ENCODE data around the gene TPSG1. TPM values are rescaled to one million over a fixed set of nuclear protein-coding genes. Genes with fewer than 3 reads are reported as not detected.

The TPSG1 gene
- total and polyA plus RNA-seq, 10 of the 15 experiments (the other 5 are each of a cell fraction or from before 2014, with no cell fraction given) = not detected

- intact Hi-C loops (cut with micrococcal nuclease; ENCODE audit: unreplicated experiment) (no loop called here), in situ Hi-C loops (cut with MboI) (no loop called here)
- H3K36me3 ChIP-seq (ENCODE audit: control insufficient read depth in 2 of 2, insufficient read depth in 2 of 2, low read length in 1 of 2) = no peaks in the 10 kb centered on the region
- ChIA-PET POLR2A (no interaction called here), RAD21 (ENCODE audit: unreplicated experiment) (no interaction called here), CTCF (no interaction called here), SMC1A (ENCODE audit: uncharacterized antibody, unreplicated experiment) (no interaction called here)
- WGBS (ENCODE audit: insufficient coverage, insufficient replicate concordance, low lambda C conversion rate, missing lambda C conversion rate) = 11% methylated on average over 35 of the region's 42 CpGs
- H3K79me2 ChIP-seq (ENCODE audit: control insufficient read depth, insufficient read depth, low read length) = no peaks in the 10 kb centered on the region
- BruUV-seq (replicated peaks) = no TSS peak
- no peak overlapping the region for H3K4me3 ChIP-seq
- no peaks in the 10 kb centered on the region for H4K20me1 ChIP-seq (ENCODE audit: control insufficient read depth, insufficient read depth)
- H3K4me1 ChIP-seq (ENCODE audit: control insufficient read depth, insufficient read depth, low read length) = no peaks in the 10 kb centered on the region
- no peak overlapping the region for H3K4me2 ChIP-seq (ENCODE audit: control insufficient read depth, insufficient read depth)
- H3K9ac ChIP-seq (ENCODE audit: control insufficient read depth, insufficient read depth, low read length) = no peak overlapping the region
- H3K27me3 ChIP-seq (replicated peaks in 1 of 2; ENCODE audit: control insufficient read depth in 2 of 2, insufficient read depth in 2 of 2, low read length in 1 of 2) = no peaks in the 10 kb centered on the region; a peak in 1 of 4 replicates
- H2AFZ ChIP-seq (ENCODE audit: control insufficient read depth, low read depth, low read length) = no peak overlapping the region
- DNase-seq (ENCODE audit: low read depth, low spot score) (no peak), FAIRE-seq (no peak), ATAC-seq (no peak)
- no peaks in the 10 kb centered on the region for H3K9me3 ChIP-seq (replicated peaks; ENCODE audit: control insufficient read depth, insufficient read depth, low read length)
- no peak overlapping the region for H3K27ac ChIP-seq (ENCODE audit: control insufficient read depth, insufficient read depth)
- TF ChIP-seq KAT2A (conservative IDR thresholded peaks at IDR 0.05; ENCODE audit: control insufficient read depth, low read depth, low read length) (no peak), MXI1 (IDR thresholded peaks at IDR 0.05; ENCODE audit: low read depth, low read length) (no peak), POLR2AphosphoS2 (IDR thresholded peaks at IDR 0.05; ENCODE audit: low read depth, low read length) (no peak), SREBF2 (IDR thresholded peaks at IDR 0.05; ENCODE audit: low read length) (no peak), GATAD2B (conservative IDR thresholded peaks at IDR 0.05; ENCODE audit: low read depth) (no peak), ZNF592 (IDR thresholded peaks at IDR 0.05) (no peak), FOXK2 (IDR thresholded peaks at IDR 0.05) (no peak), ZNF274 (IDR thresholded peaks at IDR 0.05; ENCODE audit: insufficient read depth, insufficient read length) (no peak), SMARCA5 (IDR thresholded peaks at IDR 0.05) (no peak), ZNF24 (IDR thresholded peaks at IDR 0.05) (no peak), STAT1 (conservative IDR thresholded peaks at IDR 0.05) (no peak), SREBF1 (IDR thresholded peaks at IDR 0.05; ENCODE audit: low read length) (no peak), KDM1A (IDR thresholded peaks at IDR 0.05; ENCODE audit: borderline replicate concordance) (no peak), SUPT20H (IDR thresholded peaks at IDR 0.05; ENCODE audit: borderline replicate concordance, control insufficient read depth, low read depth, low read length) (no peak), E2F4 (IDR thresholded peaks at IDR 0.05; ENCODE audit: low read depth, low read length) (no peak), SIN3A (IDR thresholded peaks at IDR 0.05; ENCODE audit: low read depth, low read length) (no peak)
Observed at GRCh38 chr16:1258906-1259759, 34.1 kb upstream of the TPSG1 start.

All from GM12878 (cell line).